ENCODE measurements around the gene ADARB1. TPM values are rescaled to one million over a fixed set of nuclear protein-coding genes. Genes with fewer than 3 reads are reported as not detected.

ADARB1 gene
- total RNA-seq, 1 donor from 2014 or later: 17.0 TPM

- DNase-seq: no peak
These were observed 179.5 kb downstream of the ADARB1 start for GRCh38 chr21:45253633-45254459.

GRCh38 chr21:45254460-45254930, 180.1 kb downstream of the ADARB1 start:
- no peak for DNase-seq

- no peak for DNase-seq
These were observed 181.1 kb downstream of the ADARB1 start for GRCh38 chr21:45255381-45256020.

- no peak for DNase-seq
These were observed 181.9 kb downstream of the ADARB1 start for GRCh38 chr21:45256021-45256911.

- DNase-seq: no peak
These were observed 182.7 kb downstream of the ADARB1 start for GRCh38 chr21:45256912-45257672.

GRCh38 chr21:45257673-45258341, 183.4 kb downstream of the ADARB1 start:
- DNase-seq: no peak

- DNase-seq: no peak
These were observed 184.1 kb downstream of the ADARB1 start for GRCh38 chr21:45258466-45258865.

- DNase-seq: no peak
These were observed 184.9 kb downstream of the ADARB1 start for GRCh38 chr21:45259206-45259840.

- no peak for DNase-seq
These were observed 185.9 kb downstream of the ADARB1 start for GRCh38 chr21:45260191-45260825.

- no peak for DNase-seq
These were observed 186.7 kb downstream of the ADARB1 start for GRCh38 chr21:45261093-45261492.

- DNase-seq: no peak
These were observed 187.7 kb downstream of the ADARB1 start for GRCh38 chr21:45262041-45262581.

- no peak for DNase-seq
These were observed 188.2 kb downstream of the ADARB1 start for GRCh38 chr21:45262616-45263015.

GRCh38 chr21:45263534-45263933, 189.2 kb downstream of the ADARB1 start:
- DNase-seq: no peak

- no peak for DNase-seq
These were observed 189.9 kb downstream of the ADARB1 start for GRCh38 chr21:45264146-45264911.

GRCh38 chr21:45264912-45265515, 190.6 kb downstream of the ADARB1 start:
- DNase-seq: no peak

- no peak for DNase-seq
These were observed 191.5 kb downstream of the ADARB1 start for GRCh38 chr21:45265721-45266517.

GRCh38 chr21:45266518-45267389, 192.4 kb downstream of the ADARB1 start:
- no peak for DNase-seq
